ENCODE measurements around the gene PABPC4L. TPM values are rescaled to one million over a fixed set of nuclear protein-coding genes. Genes with fewer than 3 reads are reported as not detected.

Gene PABPC4L
- total RNA-seq = 0.81 and 1.4 TPM in 2 replicates

DNA sequence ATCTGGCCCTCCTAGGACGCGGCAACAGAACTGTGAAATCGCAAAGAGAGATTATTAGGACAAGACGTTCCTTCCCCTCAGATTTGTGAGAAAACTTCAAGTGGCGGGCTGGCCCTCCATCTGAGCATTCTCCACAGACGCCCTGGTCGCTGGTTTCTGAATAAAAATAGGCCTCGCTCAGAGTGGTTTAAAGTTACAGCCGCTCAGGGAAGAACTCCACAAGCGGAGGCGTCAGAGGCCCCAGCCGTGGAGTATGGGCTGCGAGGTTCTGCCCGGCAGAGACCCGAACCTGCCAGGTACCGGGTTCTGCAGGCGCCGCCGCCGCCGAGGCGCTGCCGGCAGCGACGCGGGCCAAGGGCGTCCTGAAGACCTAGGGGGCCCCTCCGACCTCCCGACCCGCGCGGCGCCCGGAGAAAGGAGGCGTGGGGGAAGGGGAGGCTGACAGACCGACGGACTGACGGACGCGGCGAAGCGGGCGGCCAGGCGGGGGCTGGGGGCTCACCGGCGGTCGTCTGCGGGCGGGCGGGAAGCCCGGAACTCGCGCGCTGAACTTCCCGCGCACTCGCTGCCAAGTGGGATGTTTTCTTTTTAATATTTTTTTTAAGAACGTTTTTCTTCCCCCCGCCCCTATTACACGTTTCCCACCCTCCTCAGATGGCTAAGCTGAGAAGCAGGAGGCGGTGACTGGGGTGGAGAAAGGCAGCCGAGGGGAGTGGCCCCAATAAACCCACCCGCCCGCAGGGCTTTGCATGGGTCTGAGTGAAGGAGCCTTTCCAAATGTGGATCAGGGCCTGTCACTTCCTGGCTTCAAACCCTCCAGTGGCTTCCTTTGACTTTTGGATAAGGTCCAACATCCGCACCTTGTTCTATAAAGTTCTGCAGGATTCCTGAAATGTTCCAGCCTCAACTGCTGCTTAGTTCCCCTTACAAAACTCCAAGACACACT is at the start of gene PABPC4L:
PABPC4L (minus strand) TSS at position 574 of the 946 bp plus-strand sequence. CDS start 770 bp downstream, outside the sequence.

